HCT116 (cell line): ENCODE data around the gene BMP7. TPM values are rescaled to one million over a fixed set of nuclear protein-coding genes. Genes with fewer than 3 reads are reported as not detected.

Experiments
- ATAC-seq: fragments of 200-7000 bp; cut with Tn5 transposase; 2 replicates; pipeline ENCODE4 v1.9.1; 2020; ENCODE audit warnings: mild to moderate bottlenecking, moderate library complexity
- BruUV-seq: library from RNA; stranded (reverse); fragments of 400-500 nt; replicated peaks from 2 replicates; lab custom pipeline; 2021; lab: Mats Ljungman, UMichigan
- CTCF ChIA-PET: fragments of 300-600 bp; sonication (Branson Sonifier 250); formaldehyde crosslinking; loops from one replicate; lab custom pipeline; 2021; ENCODE audit warnings: antibody characterized with exemption; lab: Charles Lee
- POLR2A ChIA-PET: fragments of 300-600, 350-600 bp; sonication (Branson Sonifier 250); formaldehyde crosslinking; loops from one replicate; lab custom pipeline; 2021; ENCODE audit warnings: antibody characterized with exemption; lab: Charles Lee
- RAD21 ChIA-PET, 2 experiments: fragments of 300-600 bp; sonication (Branson Sonifier 250); formaldehyde crosslinking; loops; one replicate each; lab custom pipeline; 2023; ENCODE audit warnings: low total read pairs in 2 of 2; ENCODE audit not compliant: uncharacterized antibody in 2 of 2, unreplicated experiment in 2 of 2, low non-redundant PET in 1 of 2; lab: Charles Lee
- DNase-seq: peaks from one replicate; pipeline ENCODE4 v3.0.0-alpha.2; 2010; ENCODE audit warnings: low read depth, low spot score
- H2AFZ ChIP-seq: fragments of 200-600 bp; shearing (Covaris generic), sonication (generic); 2 replicates; pipeline ENCODE4 v1.6.1; 2017; ENCODE audit warnings: low read depth, mixed run types, mixed read lengths, antibody characterized with exemption, low read length; ENCODE audit not compliant: poor library complexity, severe bottlenecking
- H3K27ac ChIP-seq: 2 replicates; pipeline ENCODE4 v1.5.1; 2012; ENCODE audit warnings: low read depth, low read length
- H3K27me3 ChIP-seq: fragments of 200-600 bp; sonication (generic); 2 replicates; pipeline ENCODE4 v1.6.1; 2016; ENCODE audit warnings: mixed run types, low read length, mixed read lengths; ENCODE audit not compliant: insufficient read depth
- H3K36me3 ChIP-seq, 2 experiments: fragments of 200-500 bp in 1 of 2; fragments of 200-600 bp in 1 of 2; sonication (Bioruptor generic) in 1 of 2; sonication (generic) in 1 of 2; 2 replicates each; pipeline versions ENCODE4 v1.5.1 to v1.6.1; 2014 to 2016; ENCODE audit warnings: low read length in 2 of 2, inconsistent platforms in 1 of 2, mixed read lengths in 1 of 2, mixed run types in 1 of 2; ENCODE audit not compliant: insufficient read depth in 2 of 2, control insufficient read depth in 1 of 2
- H3K4me1 ChIP-seq, 2 experiments: fragments of 200-600 bp in 1 of 2; sonication (generic) in 1 of 2; 2 replicates each; pipeline versions ENCODE4 v1.5.1 to v1.6.1; 2012 to 2017; ENCODE audit warnings: low read length in 2 of 2, inconsistent platforms in 1 of 2, mild to moderate bottlenecking in 1 of 2, mixed read lengths in 1 of 2, mixed run types in 1 of 2, moderate library complexity in 1 of 2; ENCODE audit not compliant: insufficient read depth in 2 of 2, control insufficient read depth in 1 of 2
- H3K4me2 ChIP-seq: fragments of 200-600 bp; sonication (generic); 2 replicates; pipeline ENCODE4 v1.6.1; 2017; ENCODE audit warnings: mixed run types, low read length, mixed read lengths
- H3K4me3 ChIP-seq, 2 experiments: fragments of 200-600 bp in 1 of 2; sonication (generic) in 1 of 2; replicated peaks in 1 of 2; 2 replicates each; pipeline ENCODE4 v1.5.1; 2011 to 2016; ENCODE audit warnings: low read length in 2 of 2, control low read depth in 1 of 2, low read depth in 1 of 2, mild to moderate bottlenecking in 1 of 2, mixed read lengths in 1 of 2, mixed run types in 1 of 2
- H3K79me2 ChIP-seq: fragments of 200-600 bp; sonication (generic); 2 replicates; pipeline ENCODE4 v1.6.1; 2017; ENCODE audit warnings: mild to moderate bottlenecking, mixed run types, low read length, moderate library complexity, mixed read lengths; ENCODE audit not compliant: insufficient read depth
- H3K9ac ChIP-seq: fragments of 200-600 bp; sonication (generic); 2 replicates; pipeline ENCODE4 v1.6.1; 2016; ENCODE audit warnings: low read length, mixed read lengths
- H3K9me2 ChIP-seq: fragments of 200-600 bp; sonication (generic), shearing (Covaris generic); 2 replicates; pipeline ENCODE4 v1.6.1; 2017; ENCODE audit warnings: mixed run types, mild to moderate bottlenecking, moderate library complexity; ENCODE audit not compliant: insufficient read depth
- H3K9me3 ChIP-seq, 2 experiments: fragments of 200-500 bp in 1 of 2; fragments of 200-600 bp in 1 of 2; sonication (Bioruptor generic) in 1 of 2; sonication (generic) in 1 of 2; 2 replicates each; pipeline ENCODE4 v1.6.1; 2014 to 2017; ENCODE audit warnings: low read length in 2 of 2, mixed read lengths in 2 of 2, inconsistent platforms in 1 of 2, low read depth in 1 of 2, mild to moderate bottlenecking in 1 of 2, mixed run types in 1 of 2, moderate library complexity in 1 of 2; ENCODE audit not compliant: control insufficient read depth in 1 of 2, insufficient read depth in 1 of 2
- H4K20me1 ChIP-seq: fragments of 200-600 bp; sonication (generic), shearing (Covaris generic); 2 replicates; pipeline ENCODE4 v1.6.1; 2017; ENCODE audit warnings: mixed run types, mild to moderate bottlenecking, moderate library complexity; ENCODE audit not compliant: insufficient read depth
- CBX3 ChIP-seq: IDR thresholded peaks from 2 replicates; pipeline ENCODE4 v1.6.1; 2012; ENCODE audit warnings: low read depth
- CTCF ChIP-seq, 3 experiments: fragments of 200-600 bp in 1 of 3; sonication (generic) in 1 of 3; IDR thresholded peaks in 2 of 3; conservative IDR thresholded peaks in 1 of 3; 2 replicates each; pipeline ENCODE4 v1.5.1; 2012 to 2017; ENCODE audit warnings: low read depth in 2 of 3, low read length in 2 of 3, antibody characterized with exemption in 1 of 3, borderline replicate concordance in 1 of 3, control low read depth in 1 of 3, mild to moderate bottlenecking in 1 of 3, mixed read lengths in 1 of 3, mixed run types in 1 of 3, moderate library complexity in 1 of 3; ENCODE audit not compliant: insufficient read depth in 1 of 3
- EZH2 ChIP-seq: fragments of 200-600 bp; sonication (generic); IDR thresholded peaks from 2 replicates; pipeline ENCODE4 v1.6.1; 2017; ENCODE audit warnings: antibody characterized with exemption, mixed run types
- FOSL1 ChIP-seq: IDR thresholded peaks from 2 replicates; pipeline ENCODE4 v1.6.1; 2012; ENCODE audit warnings: low read depth
- MAX ChIP-seq: IDR thresholded peaks from 2 replicates; pipeline ENCODE4 v1.6.1; 2012
- POLR2AphosphoS5 ChIP-seq: IDR thresholded peaks from 2 replicates; pipeline ENCODE4 v1.6.1; 2011; ENCODE audit warnings: mild to moderate bottlenecking, low read depth, low read length, moderate library complexity
- RAD21 ChIP-seq: IDR thresholded peaks from 2 replicates; pipeline ENCODE4 v1.6.1; 2012; ENCODE audit warnings: low read depth, mild to moderate bottlenecking
- SIN3A ChIP-seq: IDR thresholded peaks from 2 replicates; pipeline ENCODE4 v1.6.1; 2012; ENCODE audit warnings: low read depth
- YY1 ChIP-seq: IDR thresholded peaks from 2 replicates; pipeline ENCODE4 v1.6.1; 2011; ENCODE audit warnings: low read length, low read depth, moderate library complexity, mild to moderate bottlenecking; ENCODE audit not compliant: insufficient replicate concordance; ENCODE audit errors: extremely low read depth
- ZFX ChIP-seq: fragments of 450-650 bp; IDR thresholded peaks from 2 replicates; pipeline ENCODE4 v1.6.1; 2017
- intact Hi-C: fragments of 100-400 bp; cut with micrococcal nuclease; formaldehyde crosslinking; loops from 2 replicates; pipeline ENCODE4 v1.10.0; 2022
- total RNA-seq: library from RNA; stranded (reverse); gene quantifications from one replicate; pipeline ENCODE4 v1.2.1, GENCODE V29; 2021; ENCODE audit not compliant: unreplicated experiment

The BMP7 gene
- total RNA-seq, 1 experiment from 2014 or later, result 7.0 TPM

- POLR2A ChIA-PET, result no interaction called here
- no peak for TF ChIP-seq SIN3A
- TF ChIP-seq YY1, result no peak
- TF ChIP-seq POLR2AphosphoS5, result no peak
- no peak for TF ChIP-seq RAD21
- TF ChIP-seq CBX3, result no peak
- TF ChIP-seq ZFX, result no peak
- no peak for TF ChIP-seq FOSL1
- TF ChIP-seq CTCF (IDR thresholded peaks at IDR 0.05 in 2 of 3, conservative IDR thresholded peaks at IDR 0.05 in 1 of 3; ENCODE audit: borderline replicate concordance in 1 of 3, insufficient read depth in 1 of 3, low read depth in 2 of 3, low read length in 2 of 3), result no peak
- no peak for TF ChIP-seq EZH2
- no peak for TF ChIP-seq MAX
- RAD21 ChIA-PET, result no interaction called here
- H3K4me2 ChIP-seq, result no peak overlapping the region
- no peak overlapping the region for H3K9ac ChIP-seq
- no peaks in the 10 kb centered on the region for H3K36me3 ChIP-seq
- no TSS peak for BruUV-seq
- DNase-seq (no peak), ATAC-seq (no peak)
- CTCF ChIA-PET, result interaction anchor here (0.7 kb wide), 1 partner anchor 772 kb away, joined by 3 read pairs; no protein-coding TSS in a partner anchor
- no peaks in the 10 kb centered on the region for H3K79me2 ChIP-seq
- no peak overlapping the region for H3K4me3 ChIP-seq
- no peaks in the 10 kb centered on the region for H3K4me1 ChIP-seq
- no peaks in the 10 kb centered on the region for H3K9me3 ChIP-seq
- H2AFZ ChIP-seq, result no peak overlapping the region
- no peaks in the 10 kb centered on the region for H4K20me1 ChIP-seq
- no peaks in the 10 kb centered on the region for H3K9me2 ChIP-seq
- no peak overlapping the region for H3K27ac ChIP-seq
- intact Hi-C loops, result no loop called here
- H3K27me3 ChIP-seq, result peaks cover 54% of the 10 kb centered on the region
These were observed 20.8 kb upstream of the BMP7 start for GRCh38 chr20:57287007-57287880.
